HG02678 (cell line): ENCODE results near the gene KCNK7.
A peak's percentile ranks its signal among the peaks of the same experiment; 100 is the strongest.
"Not testable (repeated sequence)": the region's sequence is repeated elsewhere in the genome, so short reads cannot be mapped to it uniquely, and the experiment has no call there.

Experiments used
- ATAC-seq: cut with Tn5 transposase; IDR thresholded peaks from one replicate; pipeline ENCODE4 v1.9.1; 2021; ENCODE audit warnings: mild to moderate bottlenecking, moderate library complexity; ENCODE audit not compliant: unreplicated experiment

KCNK7 gene

GRCh38 chr11:65595543-65596281, at the start of gene KCNK7:
Gene KCNK7 (minus strand): TSS chr11:65595800. CDS start chr11:65595772, 28 bp downstream.
- ATAC-seq, result no peak

- no peak for ATAC-seq
Measured at GRCh38 chr11:65644837-65645236, 49.2 kb upstream of the KCNK7 start.

GRCh38 chr11:65643971-65644370, 48.4 kb upstream of the KCNK7 start:
- no peak for ATAC-seq

- ATAC-seq, result no peak
Measured at GRCh38 chr11:65642014-65642671, 46.5 kb upstream of the KCNK7 start.

- no peak for ATAC-seq
Measured at GRCh38 chr11:65641297-65642013, 45.9 kb upstream of the KCNK7 start.

- peak; percentile 2 for ATAC-seq
Measured at GRCh38 chr11:65640483-65641296, 45.1 kb upstream of the KCNK7 start.

- peak; percentile 52 for ATAC-seq
Measured at GRCh38 chr11:65639623-65640482, 44.3 kb upstream of the KCNK7 start.

- ATAC-seq, result not testable (repeated sequence)
Measured at GRCh38 chr11:65639228-65639597, 43.6 kb upstream of the KCNK7 start.

- peak; percentile 51 for ATAC-seq
Measured at GRCh38 chr11:65637794-65638419, 42.3 kb upstream of the KCNK7 start, which contains the start of gene SIPA1. Gene SIPA1 (plus strand): TSS chr11:65638101. CDS start chr11:65640922, 2,821 bp downstream.

- no peak for ATAC-seq
Measured at GRCh38 chr11:65637032-65637557, 41.5 kb upstream of the KCNK7 start.

GRCh38 chr11:65636108-65637031, 40.8 kb upstream of the KCNK7 start:
- ATAC-seq, result no peak

GRCh38 chr11:65634905-65635731, 39.5 kb upstream of the KCNK7 start:
- no peak for ATAC-seq

- no peak for ATAC-seq
Measured at GRCh38 chr11:65634440-65634839, 38.8 kb upstream of the KCNK7 start.

GRCh38 chr11:65634109-65634436, 38.5 kb upstream of the KCNK7 start:
- no peak for ATAC-seq

GRCh38 chr11:65633390-65634108, 37.9 kb upstream of the KCNK7 start:
- ATAC-seq, result no peak

- no peak for ATAC-seq
Measured at GRCh38 chr11:65630215-65630614, 34.6 kb upstream of the KCNK7 start.

GRCh38 chr11:65629579-65629978, 34.0 kb upstream of the KCNK7 start:
- ATAC-seq, result no peak
